Stimulated activated CD4-positive, alpha-beta T cell treated with anti-CD3 and anti-CD28 coated beads, Interleukin-2, amount 100 ng/mL, for 48 hours (primary cell): ENCODE data around the gene HGS.
A peak's percentile ranks its signal among the peaks of the same experiment; 100 is the strongest.

ENCODE experiments used
- DNase-seq, 2 donors: peaks; one replicate each; pipeline ENCODE4 v3.0.0-alpha.2; 2020

The HGS gene

GRCh38 chr17:81683584-81684441 lies at the start of gene HGS, which contains the start of gene ARL16:
Gene HGS (plus strand): TSS chr17:81684011. CDS start chr17:81684067, 56 bp downstream.
Gene ARL16 (minus strand): TSS chr17:81683797. CDS start chr17:81683753, 44 bp downstream.
- DNase-seq = peak; percentile 95 to 96

GRCh38 chr17:81635431-81635830 lies 48.4 kb upstream of the HGS start:
- no peak for DNase-seq

- no peak for DNase-seq
Measured at GRCh38 chr17:81635973-81636504, 47.8 kb upstream of the HGS start.

- DNase-seq = peak; percentile 83 to 92
Measured at GRCh38 chr17:81636505-81637288, 47.1 kb upstream of the HGS start, which contains the start of the genes NPLOC4 and TSPAN10. Gene NPLOC4 (minus strand): TSS chr17:81637112. CDS start chr17:81636930, 182 bp downstream. Gene TSPAN10 (plus strand): TSS chr17:81637196. CDS start chr17:81642413, 5,217 bp downstream.

GRCh38 chr17:81638683-81639082 lies 45.1 kb upstream of the HGS start:
- DNase-seq = no peak

- DNase-seq = no peak
Measured at GRCh38 chr17:81640011-81640410, 43.8 kb upstream of the HGS start.

GRCh38 chr17:81641825-81642489 lies 41.9 kb upstream of the HGS start:
- no peak for DNase-seq

GRCh38 chr17:81644496-81644895 lies 39.3 kb upstream of the HGS start:
- DNase-seq = no peak

GRCh38 chr17:81644976-81645952 lies 38.5 kb upstream of the HGS start:
- DNase-seq = no peak

GRCh38 chr17:81646869-81647600 lies 36.8 kb upstream of the HGS start:
- DNase-seq = no peak

GRCh38 chr17:81647640-81648012 lies 36.2 kb upstream of the HGS start:
- no peak for DNase-seq

- DNase-seq = no peak
Measured at GRCh38 chr17:81648013-81648706, 35.7 kb upstream of the HGS start.

GRCh38 chr17:81648707-81649085 lies 35.1 kb upstream of the HGS start:
- DNase-seq = no peak

GRCh38 chr17:81650951-81651350 lies 32.9 kb upstream of the HGS start:
- no peak for DNase-seq

- DNase-seq = no peak
Measured at GRCh38 chr17:81651692-81652091, 32.1 kb upstream of the HGS start.

GRCh38 chr17:81652906-81653771 lies 30.7 kb upstream of the HGS start:
- DNase-seq = no peak

GRCh38 chr17:81655378-81656117 lies 28.3 kb upstream of the HGS start:
- no peak for DNase-seq

- DNase-seq = no peak
Measured at GRCh38 chr17:81656118-81656743, 27.6 kb upstream of the HGS start, which contains the start of gene PDE6G. Gene PDE6G (minus strand): TSS chr17:81656542. CDS start chr17:81653305, 3,237 bp downstream.
